HFF-Myc (cell line): ENCODE data around the gene WDR33.
"Not testable (repeated sequence)": the region's sequence is repeated elsewhere in the genome, so short reads cannot be mapped to it uniquely, and the experiment has no call there.

Experiments used
- DNase-seq: peaks from one replicate; pipeline ENCODE4 v3.0.0-alpha.2; 2011; ENCODE audit warnings: low read depth; ENCODE audit errors: extremely low read depth
- H3K4me3 ChIP-seq: replicated peaks from 2 replicates; pipeline ENCODE4 v1.5.1; 2011; ENCODE audit warnings: low read depth, mild to moderate bottlenecking, control low read depth, low read length
- CTCF ChIP-seq: IDR thresholded peaks from 2 replicates; pipeline ENCODE4 v1.5.1; 2012; ENCODE audit warnings: mild to moderate bottlenecking, low read depth, low read length, control low read depth; ENCODE audit errors: missing control alignments

The WDR33 gene

GRCh38 chr2:127762846-127763245 lies 48.1 kb downstream of the WDR33 start:
- H3K4me3 ChIP-seq = no peak overlapping the region
- no peak for TF ChIP-seq CTCF
- DNase-seq = no peak

- no peak for TF ChIP-seq CTCF
- DNase-seq = no peak
- H3K4me3 ChIP-seq = no peak overlapping the region
Observed at GRCh38 chr2:127762441-127762840, 48.5 kb downstream of the WDR33 start.

- H3K4me3 ChIP-seq = no peak overlapping the region
- DNase-seq = no peak
- TF ChIP-seq CTCF = no peak
Observed at GRCh38 chr2:127759931-127760330, 51.0 kb downstream of the WDR33 start.

GRCh38 chr2:127754186-127754585 lies 56.8 kb downstream of the WDR33 start:
- H3K4me3 ChIP-seq = no peak overlapping the region
- TF ChIP-seq CTCF = no peak

GRCh38 chr2:127753374-127753773 lies 57.6 kb downstream of the WDR33 start:
- TF ChIP-seq CTCF = no peak

More at GRCh38 chr2:127754186-127754585, 56.8 kb downstream of the WDR33 start:
- no peak for DNase-seq

GRCh38 chr2:127749537-127749936 lies 61.4 kb downstream of the WDR33 start:
- H3K4me3 ChIP-seq, DNase-seq: not testable (repeated sequence)

More at GRCh38 chr2:127753374-127753773, 57.6 kb downstream of the WDR33 start:
- no peak overlapping the region for H3K4me3 ChIP-seq
- DNase-seq = no peak

GRCh38 chr2:127747621-127748020 lies 63.4 kb downstream of the WDR33 start:
- TF ChIP-seq CTCF = no peak
- H3K4me3 ChIP-seq = no peak overlapping the region
- DNase-seq = no peak
